Measurements from ENCODE around the gene MED29. TPM values are rescaled to one million over a fixed set of nuclear protein-coding genes. Genes with fewer than 3 reads are reported as not detected.
"Not testable (repeated sequence)": the region's sequence is repeated elsewhere in the genome, so short reads cannot be mapped to it uniquely, and the experiment has no call there.

Gene MED29
- total and polyA plus RNA-seq, 5 donors from 2014 or later, result 53.6 to 65.6 (median 59.5) TPM

DNA sequence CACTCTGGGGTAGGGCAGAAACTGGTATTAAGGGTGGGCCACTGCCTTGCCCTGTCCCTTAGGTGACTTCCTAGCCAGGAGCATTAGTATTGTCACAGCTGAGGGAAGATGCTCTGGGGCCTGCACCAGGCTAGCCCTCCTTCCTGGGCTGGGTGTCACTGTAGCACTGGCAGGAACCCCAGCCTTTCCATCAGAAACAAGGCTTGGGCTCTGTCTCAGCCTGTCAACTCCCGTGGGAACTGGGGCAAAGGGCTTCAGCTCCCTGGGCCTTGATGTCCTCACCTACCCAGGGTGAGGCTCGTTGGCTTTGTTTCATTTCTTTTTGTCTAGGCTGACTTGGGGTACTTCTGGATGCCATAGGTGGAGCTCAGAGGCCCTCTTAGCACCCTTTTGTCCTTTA, 18.2 kb upstream of the MED29 start:
- Mint-ChIP-seq H3K4me3 (no peak overlapping the region), H3K27me3 (no peaks in the 10 kb centered on the region), H3K4me1 (peaks cover 0 to 16% (median under 1%) of the 10 kb centered on the region in 4 donors), H3K36me3 (peaks cover 52% of the 10 kb centered on the region), H3K27ac (peak overlapping the region in 2 of 3 donors; percentile 69 to 84), H3K9me3 (no peaks in the 10 kb centered on the region)
- no peak for DNase-seq
- no peak overlapping the region for H3K27ac ChIP-seq (ENCODE audit: insufficient read depth, low read length, poor library complexity, severe bottlenecking)
- ATAC-seq (ENCODE audit: low read depth in 2 of 2), result no peak
- no peaks in the 10 kb centered on the region for H3K9me3 ChIP-seq (ENCODE audit: control insufficient read depth in 2 of 2, low read length in 2 of 2)
- H3K36me3 ChIP-seq (ENCODE audit: control insufficient read depth, insufficient read depth, low read length), result peaks cover 73% of the 10 kb centered on the region
- H3K27me3 ChIP-seq (ENCODE audit: control insufficient read depth, insufficient read depth, low read length), result no peaks in the 10 kb centered on the region
- no peak overlapping the region for H3K4me3 ChIP-seq (ENCODE audit: low read depth, low read length)
- no peaks in the 10 kb centered on the region for H3K4me1 ChIP-seq (ENCODE audit: control insufficient read depth, insufficient read depth, low read length, poor library complexity, severe bottlenecking)

DNA sequence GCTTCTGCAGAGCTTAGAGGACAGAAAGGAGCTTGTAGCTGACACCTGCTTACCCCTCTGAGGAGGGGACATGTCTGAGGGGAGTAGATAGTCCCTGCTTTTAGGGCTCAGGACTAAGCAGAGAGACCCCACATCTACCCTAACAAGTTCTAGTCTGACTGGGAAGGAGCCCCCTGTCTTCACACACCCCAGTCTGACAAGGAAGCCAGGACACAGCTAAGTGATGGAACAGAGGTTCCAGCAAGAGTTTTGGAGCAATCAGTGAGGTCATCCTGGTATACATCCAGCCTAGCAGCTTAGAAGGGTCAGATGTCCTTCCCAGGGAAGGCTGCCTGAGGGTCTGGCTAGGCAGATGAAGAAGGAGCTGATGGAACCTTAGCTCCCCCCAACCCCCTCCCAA, 15.2 kb upstream of the MED29 start:
- no peaks in the 10 kb centered on the region for H3K27me3 ChIP-seq (ENCODE audit: control insufficient read depth, insufficient read depth, low read length)
- Mint-ChIP-seq H3K4me3 (no peak overlapping the region), H3K27me3 (no peaks in the 10 kb centered on the region), H3K9me3 (no peaks in the 10 kb centered on the region), H3K36me3 (peaks cover 47% of the 10 kb centered on the region), H3K4me1 (peaks cover 0 to 14% (median under 1%) of the 10 kb centered on the region in 4 donors), H3K27ac (peak overlapping the region in 1 of 3 donors; percentile 2)
- no peaks in the 10 kb centered on the region for H3K4me1 ChIP-seq (ENCODE audit: control insufficient read depth, insufficient read depth, low read length, poor library complexity, severe bottlenecking)
- H3K36me3 ChIP-seq (ENCODE audit: control insufficient read depth, insufficient read depth, low read length), result peaks cover 80% of the 10 kb centered on the region
- ATAC-seq (ENCODE audit: low read depth in 2 of 2) (no peak), DNase-seq (no peak)
- no peaks in the 10 kb centered on the region for H3K9me3 ChIP-seq (ENCODE audit: control insufficient read depth in 2 of 2, low read length in 2 of 2)
- H3K27ac ChIP-seq (ENCODE audit: insufficient read depth, low read length, poor library complexity, severe bottlenecking), result no peak overlapping the region
- no peak overlapping the region for H3K4me3 ChIP-seq (ENCODE audit: low read depth, low read length)

DNA sequence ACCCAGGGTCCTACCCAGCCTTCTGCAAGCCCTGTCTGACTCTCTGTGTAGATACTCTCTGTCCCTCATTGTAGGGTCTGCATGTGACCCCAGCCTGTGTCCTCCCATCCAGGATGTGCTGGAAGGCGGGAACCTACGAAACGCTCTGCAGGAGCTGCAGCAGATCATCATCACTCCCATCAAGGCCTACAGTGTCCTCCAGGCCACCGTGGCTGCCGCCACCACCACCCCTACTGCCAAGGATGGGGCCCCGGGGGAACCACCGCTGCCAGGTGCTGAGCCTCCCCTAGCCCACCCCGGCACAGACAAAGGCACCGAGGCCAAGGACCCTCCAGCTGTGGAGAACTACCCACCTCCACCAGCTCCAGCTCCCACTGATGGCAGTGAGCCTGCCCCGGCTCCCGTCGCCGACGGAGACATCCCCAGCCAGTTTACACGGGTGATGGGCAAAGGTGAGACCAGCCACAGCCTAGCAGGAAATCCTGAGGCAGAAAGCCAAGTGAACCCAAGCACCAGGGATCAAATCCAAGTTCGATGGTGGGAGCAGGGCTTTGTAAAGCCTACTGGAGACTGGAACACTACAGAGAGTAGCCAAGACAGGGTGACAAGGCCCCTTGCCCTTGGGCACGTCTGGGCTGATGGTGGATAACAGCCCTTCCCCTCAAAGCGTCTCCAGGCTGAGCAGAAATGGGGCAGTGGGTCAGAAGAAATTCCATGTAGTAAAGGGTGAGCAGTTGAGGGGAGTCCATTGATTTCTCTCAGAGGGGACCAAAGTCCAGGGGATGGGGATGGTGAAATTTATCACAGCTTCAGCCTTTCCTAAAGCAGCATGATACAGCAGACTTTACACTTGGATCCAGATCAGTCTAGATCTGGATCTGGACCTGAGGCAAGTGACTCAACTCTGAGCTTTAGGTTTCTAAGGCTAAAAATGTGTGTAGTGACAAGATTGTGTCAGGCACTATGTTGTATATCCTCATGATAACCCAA, 13.5 kb upstream of the MED29 start:
- Histone ChIP-seq H3K36me3 (ENCODE audit: control insufficient read depth, insufficient read depth, low read length) (peaks cover 82% of the 10 kb centered on the region), H3K27ac (ENCODE audit: insufficient read depth, low read length, poor library complexity, severe bottlenecking) (no peak overlapping the region), H3K4me3 (ENCODE audit: low read depth, low read length) (no peak overlapping the region), H3K27me3 (ENCODE audit: control insufficient read depth, insufficient read depth, low read length) (no peaks in the 10 kb centered on the region), H3K4me1 (ENCODE audit: control insufficient read depth, insufficient read depth, low read length, poor library complexity, severe bottlenecking) (no peaks in the 10 kb centered on the region), H3K9me3 (ENCODE audit: control insufficient read depth in 2 of 2, low read length in 2 of 2) (no peaks in the 10 kb centered on the region)
- ATAC-seq (ENCODE audit: low read depth in 2 of 2), result no peak
- Mint-ChIP-seq H3K27ac (peak overlapping the region in 2 of 3 donors; percentile 28 to 69), H3K4me1 (peaks cover 0 to 8% (median 4%) of the 10 kb centered on the region in 4 donors), H3K36me3 (peaks cover 54% of the 10 kb centered on the region), H3K4me3 (no peak overlapping the region), H3K9me3 (no peaks in the 10 kb centered on the region), H3K27me3 (no peaks in the 10 kb centered on the region)
- DNase-seq, result no peak

- H3K4me1 Mint-ChIP-seq; DNase-seq; ATAC-seq (ENCODE audit: low read depth in 2 of 2); H3K4me3 ChIP-seq (ENCODE audit: low read depth, low read length); H3K27me3 Mint-ChIP-seq; H3K9me3 ChIP-seq (ENCODE audit: control insufficient read depth in 2 of 2, low read length in 2 of 2); H3K27ac ChIP-seq (ENCODE audit: insufficient read depth, low read length, poor library complexity, severe bottlenecking); H3K4me1 ChIP-seq (ENCODE audit: control insufficient read depth, insufficient read depth, low read length, poor library complexity, severe bottlenecking); H3K9me3 Mint-ChIP-seq; H3K4me3 Mint-ChIP-seq; H3K27me3 ChIP-seq (ENCODE audit: control insufficient read depth, insufficient read depth, low read length): not testable (repeated sequence)
- Mint-ChIP-seq H3K36me3 (peaks cover 49% of the 10 kb centered on the region), H3K27ac (peak overlapping the region in 1 of 3 donors; percentile 17)
- peaks cover 78% of the 10 kb centered on the region for H3K36me3 ChIP-seq (ENCODE audit: control insufficient read depth, insufficient read depth, low read length)
Measured at GRCh38 chr19:39379366-39379765, 11.8 kb upstream of the MED29 start.

DNA sequence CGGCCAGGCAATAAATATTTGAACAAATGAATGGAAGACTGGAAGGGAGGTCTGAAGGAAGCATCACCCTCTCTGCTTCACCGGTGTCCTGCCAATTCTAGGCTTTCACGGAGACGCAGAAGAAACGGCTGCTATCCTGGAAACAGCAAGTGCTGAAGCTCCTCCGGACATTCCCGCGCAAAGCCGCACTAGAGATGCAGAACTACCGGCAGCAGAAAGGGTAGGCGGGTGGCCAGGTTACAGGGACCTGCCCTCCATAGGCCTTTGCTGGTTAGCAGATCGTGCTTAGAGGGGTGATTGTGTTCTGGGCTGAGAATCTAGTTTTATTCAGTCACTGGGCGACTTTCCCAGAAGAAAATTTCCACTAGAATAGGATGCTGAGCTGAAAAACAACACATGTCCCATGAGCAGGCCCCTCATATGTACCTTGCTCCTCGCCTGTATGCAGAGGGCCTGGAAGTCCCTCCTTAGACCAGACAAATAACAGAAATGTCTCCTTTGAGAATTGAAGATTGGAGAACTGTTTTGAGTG, 11.2 kb upstream of the MED29 start:
- Mint-ChIP-seq H3K27ac (no peak overlapping the region), H3K36me3 (peaks cover 47% of the 10 kb centered on the region), H3K27me3 (no peaks in the 10 kb centered on the region), H3K4me1 (peaks cover 0 to 6% (median 2%) of the 10 kb centered on the region in 4 donors), H3K9me3 (no peaks in the 10 kb centered on the region), H3K4me3 (no peak overlapping the region)
- Histone ChIP-seq H3K4me1 (ENCODE audit: control insufficient read depth, insufficient read depth, low read length, poor library complexity, severe bottlenecking) (no peaks in the 10 kb centered on the region), H3K27ac (ENCODE audit: insufficient read depth, low read length, poor library complexity, severe bottlenecking) (no peak overlapping the region), H3K4me3 (ENCODE audit: low read depth, low read length) (no peak overlapping the region), H3K36me3 (ENCODE audit: control insufficient read depth, insufficient read depth, low read length) (peaks cover 78% of the 10 kb centered on the region), H3K27me3 (ENCODE audit: control insufficient read depth, insufficient read depth, low read length) (no peaks in the 10 kb centered on the region), H3K9me3 (ENCODE audit: control insufficient read depth in 2 of 2, low read length in 2 of 2) (no peaks in the 10 kb centered on the region)
- DNase-seq (no peak), ATAC-seq (ENCODE audit: low read depth in 2 of 2) (no peak)

DNA sequence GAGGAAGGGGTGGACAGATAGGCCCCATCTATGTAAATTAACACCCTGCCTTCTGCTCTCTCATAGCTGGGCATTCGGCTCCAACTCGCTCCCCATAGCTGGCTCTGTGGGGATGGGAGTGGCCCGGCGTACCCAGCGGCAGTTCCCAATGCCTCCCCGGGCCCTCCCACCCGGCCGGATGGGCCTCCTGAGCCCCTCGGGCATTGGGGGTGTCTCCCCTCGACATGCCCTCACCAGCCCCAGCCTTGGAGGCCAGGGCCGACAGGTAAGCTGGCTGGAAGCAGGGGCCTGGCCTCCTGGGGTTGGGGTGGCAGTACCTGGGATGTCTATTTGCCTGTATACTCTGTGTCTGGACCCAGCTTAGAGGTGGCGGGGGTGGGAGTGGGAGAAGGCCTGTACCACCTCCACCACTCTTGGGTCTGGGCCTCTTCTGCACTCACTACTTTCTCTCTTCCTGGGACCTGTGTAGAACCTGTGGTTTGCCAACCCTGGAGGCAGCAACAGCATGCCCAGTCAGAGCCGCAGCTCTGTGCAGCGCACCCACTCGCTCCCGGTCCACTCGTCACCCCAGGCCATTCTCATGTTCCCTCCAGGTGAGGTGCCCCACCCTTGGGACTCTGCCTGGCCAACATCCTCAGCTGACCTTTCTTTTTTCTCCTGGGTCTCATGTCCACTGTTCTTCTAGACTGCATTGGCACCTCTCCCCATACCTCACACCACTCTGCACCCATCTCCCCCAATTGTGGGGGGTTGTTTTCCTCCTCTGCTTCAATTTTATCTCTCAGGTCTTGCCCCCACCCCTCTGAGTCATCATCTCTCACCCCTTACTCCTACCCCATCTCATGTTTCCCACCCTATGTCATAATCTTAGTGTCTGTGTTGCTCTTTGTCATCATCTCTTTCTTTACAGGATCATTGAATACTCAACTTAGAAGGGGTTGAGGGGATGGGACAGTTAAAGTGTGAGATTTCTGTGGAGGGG, 10.4 kb upstream of the MED29 start:
- no peaks in the 10 kb centered on the region for H3K9me3 Mint-ChIP-seq
- Histone ChIP-seq H3K27ac (ENCODE audit: insufficient read depth, low read length, poor library complexity, severe bottlenecking) (no peak overlapping the region), H3K36me3 (ENCODE audit: control insufficient read depth, insufficient read depth, low read length) (peaks cover 75% of the 10 kb centered on the region), H3K4me1 (ENCODE audit: control insufficient read depth, insufficient read depth, low read length, poor library complexity, severe bottlenecking) (no peaks in the 10 kb centered on the region), H3K27me3 (ENCODE audit: control insufficient read depth, insufficient read depth, low read length) (no peaks in the 10 kb centered on the region), H3K4me3 (ENCODE audit: low read depth, low read length) (no peak overlapping the region), H3K9me3 (ENCODE audit: control insufficient read depth in 2 of 2, low read length in 2 of 2) (no peaks in the 10 kb centered on the region)
- H3K4me3 Mint-ChIP-seq, result no peak overlapping the region
- ATAC-seq (ENCODE audit: low read depth in 2 of 2), result no peak
- H3K27me3 Mint-ChIP-seq, result no peaks in the 10 kb centered on the region
- DNase-seq, result no peak
- H3K4me1 Mint-ChIP-seq, result peaks cover 0 to 6% (median 1%) of the 10 kb centered on the region in 4 donors
- peaks cover 47% of the 10 kb centered on the region for H3K36me3 Mint-ChIP-seq
- peak overlapping the region in 1 of 3 donors; percentile 4 for H3K27ac Mint-ChIP-seq

DNA sequence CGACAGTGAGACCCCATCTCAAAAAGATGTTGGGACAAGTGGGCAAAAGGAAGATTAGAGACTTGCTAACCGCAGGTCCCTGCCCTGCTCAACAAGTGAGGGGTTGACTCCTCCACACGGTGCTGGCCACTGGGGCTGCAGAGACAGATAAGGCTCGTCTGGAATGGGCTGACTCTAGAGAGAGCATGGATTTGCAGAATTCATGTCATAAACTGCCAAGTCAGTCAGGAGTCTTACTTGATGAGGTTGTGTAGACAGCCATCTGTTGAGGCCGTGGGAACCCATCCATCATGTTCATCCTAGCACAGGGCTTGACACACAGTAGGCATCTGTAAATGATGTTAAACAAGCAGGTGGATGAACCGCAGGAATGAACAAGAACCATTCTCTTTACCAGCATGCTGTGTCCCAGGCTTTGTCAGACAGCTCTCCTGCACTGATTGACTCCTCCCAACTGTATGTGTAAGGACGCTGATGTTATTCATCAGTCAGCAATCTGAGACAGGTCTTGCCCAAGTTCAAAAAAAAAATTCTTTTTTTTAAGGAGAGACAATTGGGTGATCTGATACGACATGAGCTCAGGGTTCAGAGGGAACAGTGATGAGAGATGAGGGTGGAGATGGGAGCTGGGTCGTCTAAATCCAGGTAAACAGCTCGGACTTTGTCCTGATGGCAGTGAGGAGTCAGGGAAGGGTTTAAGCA, 9.1 kb upstream of the MED29 start:
- ATAC-seq (ENCODE audit: low read depth in 2 of 2) (no peak), DNase-seq (no peak)
- Mint-ChIP-seq H3K27me3 (no peaks in the 10 kb centered on the region), H3K4me3 (peak overlapping the region in 1 of 4 donors; percentile 15), H3K36me3 (peaks cover 47% of the 10 kb centered on the region), H3K4me1 (peaks cover 0 to 6% (median under 1%) of the 10 kb centered on the region in 4 donors), H3K9me3 (no peaks in the 10 kb centered on the region), H3K27ac (peak overlapping the region in 1 of 3 donors; percentile 42)
- Histone ChIP-seq H3K4me3 (ENCODE audit: low read depth, low read length) (no peak overlapping the region), H3K9me3 (ENCODE audit: control insufficient read depth in 2 of 2, low read length in 2 of 2) (no peaks in the 10 kb centered on the region), H3K4me1 (ENCODE audit: control insufficient read depth, insufficient read depth, low read length, poor library complexity, severe bottlenecking) (no peaks in the 10 kb centered on the region), H3K27me3 (ENCODE audit: control insufficient read depth, insufficient read depth, low read length) (no peaks in the 10 kb centered on the region), H3K36me3 (ENCODE audit: control insufficient read depth, insufficient read depth, low read length) (peaks cover 75% of the 10 kb centered on the region), H3K27ac (ENCODE audit: insufficient read depth, low read length, poor library complexity, severe bottlenecking) (no peak overlapping the region)
